Activated CD4-positive, alpha-beta T cell treated with anti-CD3 and anti-CD28 coated beads, Interleukin-2, amount 50 U/mL, for 24 hours (primary cell): Measurements from ENCODE around the gene PRAMEF20.
"Not testable (repeated sequence)": the region's sequence is repeated elsewhere in the genome, so short reads cannot be mapped to it uniquely, and the experiment has no call there.

Experiments
- DNase-seq, 2 donors: peaks; one replicate each; pipeline ENCODE4 v3.0.0-alpha.2; 2020; ENCODE audit warnings: low read depth in 1 of 2, low spot score in 1 of 2

PRAMEF20 gene

DNA sequence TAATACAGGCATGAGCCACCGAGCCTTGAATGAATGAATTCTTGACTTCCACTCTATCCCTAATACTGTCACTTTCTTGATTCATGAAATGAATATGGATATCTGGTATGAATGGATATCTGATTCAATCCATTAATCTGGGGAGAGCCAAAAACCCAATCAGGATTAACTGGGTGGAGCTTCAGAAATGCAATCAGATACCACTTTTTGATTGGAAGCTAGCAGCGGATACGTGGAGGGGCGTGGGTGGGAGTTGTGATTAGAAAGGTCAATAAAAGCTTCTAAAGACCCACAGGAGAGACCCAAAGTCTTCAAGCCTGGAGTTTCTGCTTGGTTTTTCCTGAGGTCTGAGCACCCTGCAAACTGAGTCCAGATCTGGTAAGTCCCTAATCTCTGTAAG lies at the start of gene PRAMEF20:
Gene PRAMEF20, plus strand, starts transcription at position 301 of the 400 bp plus-strand sequence. CDS start 5,905 bp downstream, outside the sequence.
- not testable (repeated sequence) for DNase-seq

DNA sequence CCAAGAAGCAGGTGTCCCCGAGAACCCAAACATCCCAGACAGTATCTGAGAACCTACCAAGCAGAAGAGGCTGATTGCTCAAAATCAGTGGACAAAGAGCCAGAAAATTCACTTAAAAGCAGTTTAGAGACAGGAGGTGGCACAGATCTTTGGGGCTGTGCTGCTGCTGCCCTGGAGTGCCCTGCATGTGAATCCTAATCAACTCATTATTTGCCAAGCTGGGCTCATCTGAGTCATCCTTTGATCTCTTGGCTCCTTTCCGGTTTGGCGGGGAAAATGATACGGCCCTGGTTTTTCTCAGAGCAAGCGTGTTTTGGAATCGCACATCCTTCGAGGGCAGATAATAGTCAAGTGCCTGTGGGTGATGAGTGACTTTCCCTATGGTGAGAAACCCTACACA lies 47.9 kb upstream of the PRAMEF20 start:
- not testable (repeated sequence) for DNase-seq

DNA sequence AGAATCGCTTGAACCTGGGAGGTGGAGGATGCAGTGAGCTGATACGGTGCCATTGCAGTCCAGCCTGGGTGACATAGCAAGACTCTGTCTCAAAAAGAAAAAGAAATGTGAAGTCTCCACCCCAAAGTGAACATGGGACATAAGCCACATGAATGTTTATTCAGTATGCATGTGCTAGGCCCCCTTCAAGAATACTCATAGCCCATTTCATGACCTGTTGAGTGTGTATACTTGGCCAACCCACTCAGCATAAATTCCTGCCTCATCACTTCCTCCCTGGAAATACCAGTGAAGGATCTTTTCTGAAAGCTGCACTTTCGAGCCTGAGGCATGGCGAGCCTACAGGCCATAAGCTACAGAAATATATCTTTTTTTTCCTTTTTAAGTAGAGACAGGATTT lies 45.3 kb upstream of the PRAMEF20 start:
- DNase-seq = not testable (repeated sequence)

DNA sequence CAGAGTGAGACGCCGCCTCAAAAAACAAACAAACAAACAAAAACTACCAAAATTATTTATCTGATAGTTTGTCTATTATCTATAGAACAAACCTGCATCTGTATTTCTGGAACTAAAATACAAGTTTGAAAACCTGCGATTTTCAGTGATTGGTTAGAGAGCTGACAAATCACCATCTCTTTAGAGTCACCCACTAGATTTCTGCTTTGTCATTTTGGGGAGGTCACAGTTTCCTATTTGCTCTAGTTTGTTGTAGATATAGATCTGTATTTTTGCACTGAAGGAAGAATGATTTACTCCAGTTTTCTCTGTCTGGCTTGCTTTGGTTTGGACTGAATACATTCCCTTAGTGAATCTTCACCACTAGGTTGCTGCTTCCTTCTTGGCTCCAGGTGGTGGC lies 43.7 kb upstream of the PRAMEF20 start:
- not testable (repeated sequence) for DNase-seq

DNA sequence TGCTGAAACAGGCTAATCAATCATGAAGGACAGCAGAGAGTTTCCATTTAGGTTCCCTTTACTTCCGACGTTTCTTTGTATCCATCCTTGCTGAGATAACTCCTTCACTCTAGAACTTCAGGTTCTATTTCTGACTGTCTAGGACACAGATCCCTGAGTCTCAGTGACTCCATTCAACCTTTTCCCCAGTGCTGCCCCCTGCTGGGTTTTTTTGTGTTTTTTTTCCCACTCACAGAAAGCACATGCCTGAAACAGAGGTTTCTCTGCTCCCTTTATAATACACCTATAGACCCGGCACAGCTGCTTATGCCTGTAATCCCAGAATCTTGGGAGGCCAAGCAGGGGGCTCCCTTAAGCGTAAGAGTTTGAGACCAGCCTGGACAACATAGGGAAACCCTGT lies 41.7 kb upstream of the PRAMEF20 start:
- peak in 1 of 2 donors; percentile 3 for DNase-seq

DNA sequence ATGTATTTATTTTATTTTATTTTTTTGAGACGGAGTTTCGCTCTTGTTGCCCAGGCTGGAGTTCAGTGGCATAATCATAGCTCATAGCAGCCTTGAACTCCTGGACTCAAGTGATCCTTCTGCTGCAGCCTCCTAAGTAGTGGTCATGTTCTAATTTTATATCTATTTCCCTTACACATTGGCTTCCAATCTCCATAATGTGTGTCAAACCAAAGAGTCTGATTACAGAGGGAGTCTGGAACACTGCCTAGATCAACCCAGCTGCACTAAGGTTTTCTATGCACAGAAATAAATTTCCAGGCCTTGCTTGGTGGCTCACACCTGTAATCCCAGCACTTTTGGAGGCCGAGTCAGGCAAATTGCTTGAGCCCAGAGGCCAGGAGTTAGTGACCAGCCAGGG lies 31.3 kb upstream of the PRAMEF20 start:
- DNase-seq = not testable (repeated sequence)

DNA sequence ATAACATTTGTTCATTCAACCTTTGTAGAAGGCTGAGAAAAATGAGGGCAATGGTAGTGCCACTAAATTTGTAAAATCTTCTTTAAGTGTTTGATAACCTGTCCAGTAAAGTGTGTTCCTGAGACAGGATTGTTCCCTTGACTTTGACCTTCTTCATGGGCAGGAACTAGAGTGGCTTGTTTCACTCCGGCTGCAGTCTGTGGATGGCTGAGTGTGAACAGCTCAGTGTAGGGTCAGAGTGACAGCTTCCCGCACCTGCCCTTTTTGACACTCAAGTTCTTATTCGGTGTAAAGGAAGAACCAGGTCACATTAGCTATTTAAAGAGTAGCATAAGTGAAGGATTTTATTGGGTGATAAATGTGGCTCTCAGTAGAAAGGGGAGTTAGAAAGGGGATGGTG lies 29.9 kb upstream of the PRAMEF20 start:
- not testable (repeated sequence) for DNase-seq

DNA sequence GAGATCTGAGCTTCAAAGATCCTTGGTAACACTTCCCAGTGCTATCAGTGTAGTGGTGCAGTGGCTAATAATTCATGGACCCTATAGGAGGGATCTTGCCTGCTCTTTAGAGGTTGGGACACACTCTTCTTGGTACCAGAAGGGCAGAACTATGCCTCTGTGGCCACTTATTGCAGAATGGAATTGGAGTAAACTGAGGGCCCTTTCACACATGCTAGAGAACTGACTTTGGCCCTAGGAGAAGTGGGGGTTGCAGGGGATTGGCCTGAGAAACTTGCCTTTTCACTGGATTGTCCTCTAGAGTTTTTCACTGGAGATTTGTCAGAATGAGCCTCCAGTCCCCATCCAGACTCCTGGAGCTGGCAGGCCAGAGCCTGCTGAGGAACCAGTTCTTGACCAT lies 20.9 kb upstream of the PRAMEF20 start, which contains the start of gene PRAMEF17:
Gene PRAMEF17, plus strand, starts transcription at position 301 of the 400 bp plus-strand sequence. Its CDS starts 26 bp downstream, at position 327.
- not testable (repeated sequence) for DNase-seq

DNA sequence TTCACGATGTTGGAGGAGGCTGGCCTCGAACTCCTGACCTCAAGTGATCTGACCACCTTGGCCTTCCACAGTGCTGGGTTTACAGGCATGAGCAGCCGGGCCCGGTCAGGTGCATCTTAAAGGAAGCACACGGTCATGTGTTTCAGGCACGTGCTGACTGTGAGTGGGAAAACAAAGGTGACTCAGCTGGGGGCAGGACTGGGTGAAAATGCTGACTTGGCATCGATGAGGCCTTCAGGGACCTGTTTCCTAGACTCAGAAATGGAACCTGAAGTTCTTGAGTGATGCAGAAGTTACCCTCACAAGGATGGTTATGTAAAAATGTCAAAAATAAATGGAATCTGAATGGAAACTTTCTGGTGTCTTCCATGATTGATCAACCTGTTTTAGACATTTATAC lies 17.2 kb upstream of the PRAMEF20 start:
- not testable (repeated sequence) for DNase-seq

DNA sequence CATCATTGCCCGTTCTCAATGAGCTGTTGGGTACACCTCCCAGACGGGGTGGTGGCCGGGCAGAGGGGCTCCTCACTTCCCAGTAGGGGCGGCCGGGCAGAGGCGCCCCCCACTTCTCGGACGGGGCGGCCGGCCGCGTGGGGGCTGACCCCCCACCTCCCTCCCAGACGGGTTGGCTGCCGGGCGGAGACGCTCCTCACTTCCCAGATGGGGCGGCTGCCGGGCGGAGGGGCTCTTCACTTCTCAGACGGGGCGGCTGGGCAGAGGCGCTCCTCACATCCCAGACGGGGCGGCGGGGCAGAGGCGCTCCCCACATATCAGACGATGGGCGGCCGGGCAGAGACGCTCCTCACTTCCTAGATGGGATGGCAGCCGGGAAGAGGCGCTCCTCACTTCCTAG lies 15.5 kb upstream of the PRAMEF20 start:
- not testable (repeated sequence) for DNase-seq

DNA sequence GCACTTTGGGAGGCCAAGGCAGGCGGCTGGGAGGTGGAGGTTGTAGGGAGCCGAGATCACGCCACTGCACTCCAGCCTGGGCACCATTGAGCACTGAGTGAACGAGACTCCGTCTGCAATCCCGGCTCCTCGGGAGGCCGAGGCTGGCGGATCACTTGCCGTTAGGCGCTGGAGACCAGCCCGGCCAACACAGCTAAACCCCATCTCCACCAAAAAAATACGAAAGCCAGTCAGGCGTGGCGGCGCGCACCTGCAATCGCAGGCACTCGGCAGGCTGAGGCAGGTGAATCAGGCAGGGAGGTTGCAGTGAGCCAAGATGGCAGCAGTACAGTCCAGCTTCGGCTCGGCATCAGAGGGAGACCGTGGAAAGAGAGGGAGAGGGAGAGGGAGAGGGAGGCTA lies 14.9 kb upstream of the PRAMEF20 start:
- DNase-seq = not testable (repeated sequence)

DNA sequence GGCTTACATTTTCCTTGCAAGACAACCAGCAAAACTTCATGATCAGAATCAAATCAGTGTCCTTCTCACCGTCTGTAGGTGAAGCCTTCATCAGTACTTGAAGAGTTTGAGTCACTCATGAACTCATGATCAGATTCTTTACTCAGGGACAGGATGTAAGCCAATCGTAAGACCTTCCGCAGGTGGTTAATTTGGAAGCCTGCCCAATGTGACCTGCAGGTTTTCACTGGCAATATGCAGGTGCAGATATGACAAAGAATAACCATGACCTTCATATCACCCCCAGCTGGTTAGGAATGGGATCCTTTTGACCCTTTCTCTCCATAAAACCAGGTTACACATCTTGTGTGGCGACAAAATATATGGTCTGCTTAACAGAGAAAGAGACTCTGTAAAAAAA lies 2.4 kb upstream of the PRAMEF20 start:
- DNase-seq = no peak

DNA sequence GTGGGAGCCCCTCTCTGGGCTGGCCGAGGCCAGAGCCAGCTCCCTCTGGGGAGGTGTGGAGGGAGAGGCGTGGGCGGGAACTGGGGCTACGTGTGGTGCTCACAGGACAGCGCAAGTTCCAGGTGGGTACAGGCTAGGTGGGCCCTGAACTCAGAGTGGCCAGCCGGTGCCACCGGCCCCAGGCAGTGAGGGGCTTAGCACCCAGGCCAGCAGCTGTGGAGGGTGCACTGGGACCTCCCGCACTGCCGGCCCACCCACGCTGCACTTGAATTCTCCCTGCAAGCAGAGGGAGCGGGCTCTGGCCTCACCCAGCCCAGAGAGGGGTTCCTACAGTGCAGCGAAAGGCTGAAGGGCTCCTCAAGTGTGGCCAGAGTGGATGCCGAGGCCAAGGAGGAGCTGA lies 20.2 kb downstream of the PRAMEF20 start:
- no peak for DNase-seq

DNA sequence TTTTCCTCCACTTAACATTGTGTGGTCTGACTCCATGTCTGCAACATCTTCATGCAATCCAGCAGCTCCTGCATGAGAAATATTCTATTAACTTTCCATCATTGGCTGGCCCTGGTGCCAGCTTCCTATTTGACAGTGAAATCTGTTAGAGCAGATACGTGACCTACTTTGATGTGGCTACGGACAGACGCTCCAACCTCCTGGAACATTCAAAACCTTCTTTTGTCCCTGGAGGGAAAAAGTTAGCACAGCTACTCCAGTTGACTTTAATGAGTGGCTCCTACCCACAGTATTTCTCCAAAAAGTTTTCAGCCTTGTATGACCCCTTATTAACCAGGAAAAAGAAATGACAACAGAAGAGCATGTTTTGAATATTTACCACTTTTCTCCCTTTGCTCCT lies 22.0 kb downstream of the PRAMEF20 start:
- no peak for DNase-seq

DNA sequence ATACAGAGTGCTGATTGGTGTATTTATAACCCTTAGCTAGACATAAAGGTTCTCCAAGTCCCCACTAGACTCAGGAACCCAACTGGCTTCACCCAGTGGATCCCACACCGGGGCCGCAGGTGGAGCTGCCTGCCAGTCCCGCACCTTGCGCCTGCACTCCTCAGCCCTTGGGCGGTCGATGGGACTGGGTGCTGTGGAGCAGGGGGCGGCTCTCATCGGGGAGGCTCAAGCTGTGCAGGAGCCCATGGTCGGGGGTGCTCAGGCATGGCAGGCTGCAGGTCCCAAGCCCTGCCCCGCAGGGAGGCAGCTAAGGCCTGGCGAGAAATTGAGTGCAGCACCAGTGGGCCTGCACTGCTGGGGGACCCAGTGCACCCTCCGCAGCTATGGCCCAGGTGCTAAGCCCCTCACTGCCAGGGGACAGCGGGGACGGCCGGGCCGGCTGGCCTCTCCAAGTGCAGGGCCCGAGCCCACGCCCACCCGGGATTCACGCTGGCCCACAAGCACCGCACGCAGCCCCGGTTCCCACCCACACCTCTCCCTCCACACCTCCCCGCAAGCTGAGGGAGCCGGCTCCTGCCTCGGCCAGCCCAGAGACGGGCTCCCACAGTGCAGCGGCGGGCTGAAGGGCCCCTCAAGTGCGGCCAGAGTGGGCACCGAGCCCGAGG lies 23.6 kb downstream of the PRAMEF20 start:
- not testable (repeated sequence) for DNase-seq

DNA sequence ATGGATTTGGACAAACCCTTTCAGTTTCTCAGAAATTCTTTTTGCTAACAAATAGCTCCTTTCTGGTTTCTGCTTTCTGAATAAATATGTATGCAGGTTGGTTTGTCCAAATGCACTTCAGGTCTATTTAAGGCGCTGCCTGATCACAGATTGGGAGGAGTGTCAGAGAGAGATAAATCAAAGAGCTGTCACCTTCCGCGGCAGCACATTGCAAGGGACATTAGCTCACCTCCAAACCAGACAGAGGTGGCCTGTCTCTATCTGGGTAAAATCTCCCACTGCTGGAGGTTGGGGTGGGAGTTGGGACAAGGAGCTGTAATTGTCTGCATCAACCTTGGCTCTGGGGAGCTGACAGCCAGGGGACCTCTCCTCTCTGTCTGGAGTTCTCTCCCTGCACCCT lies 25.2 kb downstream of the PRAMEF20 start:
- no peak for DNase-seq

DNA sequence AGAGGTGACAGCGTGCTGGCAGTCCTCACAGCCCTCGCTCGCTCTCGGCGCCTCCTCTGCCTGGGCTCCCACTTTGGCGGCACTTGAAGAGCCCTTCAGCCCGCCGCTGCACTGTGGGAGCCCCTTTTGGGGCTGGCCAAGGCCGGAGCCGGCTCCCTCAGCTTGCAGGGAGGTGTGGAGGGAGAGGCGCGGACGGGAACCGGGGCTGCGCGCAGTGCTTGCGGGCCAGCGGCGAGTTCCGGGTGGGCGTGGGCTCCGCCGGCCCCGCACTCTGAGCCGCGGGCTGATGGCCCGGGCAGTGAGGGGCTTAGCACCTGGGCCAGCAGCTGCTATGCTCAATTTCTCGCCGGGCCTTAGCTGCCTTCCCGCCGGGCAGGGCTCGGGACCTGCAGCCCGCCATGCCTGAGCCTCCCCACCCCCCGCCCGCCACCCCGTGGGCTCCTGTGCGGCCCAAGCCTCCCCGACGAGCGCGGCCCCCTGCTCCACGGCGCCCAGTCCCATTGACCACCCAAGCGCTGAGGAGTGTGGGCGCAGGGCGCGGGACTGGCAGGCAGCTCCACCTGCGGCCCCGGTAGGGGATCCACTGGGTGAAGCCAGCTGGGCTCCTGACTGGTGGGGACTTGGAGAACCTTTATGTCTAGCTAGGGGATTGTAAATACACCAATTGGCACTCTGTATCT lies 29.0 kb downstream of the PRAMEF20 start:
- DNase-seq = not testable (repeated sequence)

DNA sequence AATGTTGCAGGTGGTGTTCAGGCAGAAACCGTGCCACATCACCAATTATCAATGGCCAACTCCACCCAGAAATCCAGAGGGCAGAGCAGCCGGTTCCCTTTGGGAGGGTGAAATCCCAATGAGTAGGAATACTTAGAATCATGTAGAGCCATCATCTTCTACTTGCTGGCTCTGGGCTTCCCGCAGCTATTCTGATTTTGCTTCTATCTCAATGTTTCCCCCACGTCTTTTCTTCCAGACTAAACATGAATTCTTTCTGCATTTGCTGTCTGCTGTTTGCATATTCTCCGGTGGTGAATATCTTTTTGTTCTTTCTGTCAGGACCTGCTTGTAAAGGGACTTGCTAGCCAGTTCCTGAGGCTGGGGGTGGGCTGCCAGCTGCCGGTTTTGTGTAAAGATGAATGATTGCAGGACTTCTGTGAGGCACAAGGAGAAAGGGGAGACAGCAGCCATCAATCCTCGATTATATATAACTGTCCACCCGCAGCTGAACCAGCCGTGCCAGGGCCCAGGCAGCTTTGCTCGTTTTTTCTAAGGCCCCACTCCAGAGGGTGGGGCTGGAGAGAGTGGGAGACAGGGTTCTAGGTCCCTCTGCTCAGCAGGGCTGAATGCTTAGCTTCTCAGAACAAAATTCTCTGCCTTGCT lies 33.2 kb downstream of the PRAMEF20 start:
- DNase-seq = no peak

DNA sequence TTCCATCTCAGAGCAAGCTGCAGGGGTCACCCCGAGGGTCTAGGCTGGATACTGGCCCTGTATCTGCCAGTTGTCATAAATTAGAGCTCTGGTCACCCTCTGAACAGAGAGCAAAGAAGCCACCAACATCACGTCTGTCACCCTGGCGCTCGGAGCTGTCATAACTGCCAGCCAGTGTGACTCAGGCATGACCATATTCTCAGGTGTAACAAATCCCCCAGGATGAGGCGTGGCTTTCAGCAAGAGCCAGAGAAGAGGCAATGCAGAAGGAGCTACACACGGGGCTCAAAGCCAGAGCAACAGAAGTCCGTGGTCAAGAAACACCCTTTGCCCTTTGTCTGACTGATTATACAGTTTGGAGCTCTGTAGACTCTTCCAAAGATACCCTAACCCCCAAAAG lies 40.0 kb downstream of the PRAMEF20 start:
- DNase-seq = no peak

DNA sequence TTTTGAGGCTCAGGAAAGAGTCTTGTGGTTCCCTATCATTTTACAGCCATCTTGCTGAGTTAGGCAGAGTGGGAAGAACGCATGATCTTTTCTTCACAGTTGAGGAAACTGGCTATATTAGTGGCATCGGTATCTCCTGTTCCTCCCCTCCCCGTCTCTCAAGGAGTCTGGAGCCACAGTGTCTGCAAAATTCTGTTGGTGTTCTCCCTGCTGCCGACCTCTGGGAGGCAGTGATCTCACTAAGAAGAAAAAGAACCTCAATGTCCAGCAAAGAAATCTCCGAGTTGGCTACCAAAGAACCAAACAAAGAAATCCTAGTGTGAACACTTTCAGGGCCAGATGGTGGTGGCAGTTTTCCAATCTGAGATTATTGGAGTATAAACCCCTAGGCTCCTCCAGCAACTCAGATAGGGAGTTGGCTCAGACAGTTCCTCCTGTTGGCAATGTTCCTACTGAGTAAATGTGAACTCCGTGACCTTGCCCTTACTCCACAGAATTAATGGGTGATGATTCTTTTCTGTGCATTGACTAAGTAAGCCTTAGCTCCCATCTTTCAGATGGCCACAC lies 41.2 kb downstream of the PRAMEF20 start:
- no peak for DNase-seq

DNA sequence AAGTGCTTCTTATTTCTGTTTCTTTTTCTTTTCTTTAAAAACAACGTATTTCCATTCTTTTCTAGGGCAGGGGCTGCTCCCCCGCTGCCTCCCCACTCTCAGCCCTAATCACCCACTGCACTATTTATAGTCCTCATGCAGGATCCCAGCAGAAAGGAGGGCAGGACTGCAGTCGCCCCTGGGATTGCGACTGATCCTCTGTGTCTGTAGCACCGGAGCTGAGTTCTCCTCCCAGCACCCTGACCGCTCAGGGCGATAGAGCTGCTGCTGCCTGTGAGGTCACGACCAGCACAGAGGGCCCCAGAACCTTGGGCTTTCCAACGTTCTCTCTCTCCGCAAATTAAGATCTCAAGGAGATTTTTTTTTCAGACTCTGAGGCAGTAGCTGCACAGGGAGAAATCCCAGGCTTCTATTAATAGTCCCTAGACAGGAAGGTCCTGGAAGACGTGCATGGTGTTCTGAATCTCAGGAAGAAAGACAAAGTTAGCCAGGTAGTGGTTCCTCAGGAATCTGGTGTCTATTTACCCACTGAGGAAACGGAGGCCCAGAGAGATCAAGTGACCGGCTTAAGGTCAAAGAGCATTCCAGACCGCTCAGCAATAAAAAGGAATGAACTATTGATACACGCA lies 46.8 kb downstream of the PRAMEF20 start:
- DNase-seq = no peak
